Measurements from ENCODE around the gene SENP5. TPM values are rescaled to one million over a fixed set of nuclear protein-coding genes. Genes with fewer than 3 reads are reported as not detected.

The SENP5 gene
- total RNA-seq, 1 experiment from 2014 or later: 30.4 TPM

GRCh38 chr3:196936288-196936687 is 68.6 kb downstream of the SENP5 start:
- Histone ChIP-seq H2BK12ac (ENCODE audit: insufficient read length, low read depth, low read length) (no peak overlapping the region), H4K8ac (replicated peaks; ENCODE audit: insufficient read length, low read depth, low read length) (no peak overlapping the region), H3K79me2 (ENCODE audit: insufficient read depth, low read length) (peaks cover 8% of the 10 kb centered on the region; the same call in 1 of the 2 replicates), H3K4ac (ENCODE audit: low read depth, low read length) (no peak overlapping the region), H3K18ac (ENCODE audit: insufficient read length, low read depth, low read length) (no peak overlapping the region), H3K14ac (ENCODE audit: insufficient read depth, low read length) (no peak overlapping the region), H4K20me1 (ENCODE audit: control insufficient read depth, insufficient read depth, insufficient read length) (no peaks in the 10 kb centered on the region), H3T11ph (ENCODE audit: low read length) (no peak overlapping the region), H2AK5ac (ENCODE audit: insufficient read length, low read length) (no peak overlapping the region), H2BK5ac (ENCODE audit: insufficient read length, low read length) (no peak overlapping the region), H3K27ac (ENCODE audit: insufficient read length, low read depth, low read length) (no peak overlapping the region), H3K79me1 (ENCODE audit: insufficient read depth, low read depth, low read length, poor library complexity, severe bottlenecking) (peaks cover 3% of the 10 kb centered on the region), H3K9me3 (ENCODE audit: control insufficient read depth, low read depth, low read length) (no peaks in the 10 kb centered on the region), H2BK120ac (ENCODE audit: low read depth, low read length, poor library complexity, severe bottlenecking) (no peak overlapping the region), H4K91ac (ENCODE audit: insufficient read length, low read depth, low read length) (no peak overlapping the region), H3K4me1 (ENCODE audit: insufficient read depth, low read length) (no peaks in the 10 kb centered on the region), H2BK15ac (ENCODE audit: low read depth, low read length) (no peak overlapping the region), H3K4me2 (ENCODE audit: insufficient read depth, insufficient read length, low read length) (no peak overlapping the region), H3K27me3 (ENCODE audit: insufficient read depth, low read length) (no peaks in the 10 kb centered on the region), H4K5ac (ENCODE audit: insufficient read length, low read depth, low read length) (no peak overlapping the region), H2BK20ac (ENCODE audit: low read depth, low read length, poor library complexity, severe bottlenecking) (no peak overlapping the region), H2AFZ (ENCODE audit: low read length) (no peak overlapping the region), H3K9ac (ENCODE audit: extremely low read depth, insufficient read length, low read length) (no peak overlapping the region), H3K23ac (ENCODE audit: insufficient read length, low read depth, low read length) (no peak overlapping the region), H3K23me2 (ENCODE audit: insufficient read length, low read depth, low read length, poor library complexity, severe bottlenecking) (peaks cover 2% of the 10 kb centered on the region), H3K56ac (ENCODE audit: insufficient read length, low read depth, low read length) (no peak overlapping the region)
- Mint-ChIP-seq H3K4me1 (peaks cover 2 to 9% of the 10 kb centered on the region in 2 experiments), H3K4me3 (no peak overlapping the region), H3K36me3 (ENCODE audit: insufficient read depth in 1 of 3, low read depth in 3 of 3) (peaks cover 48 to 88% (median 73%) of the 10 kb centered on the region in 3 experiments; a peak in 6 of 7 replicates), H3K9me3 (no peaks in the 10 kb centered on the region; a peak in 1 of 5 replicates), H3K27me3 (ENCODE audit: low read depth) (no peaks in the 10 kb centered on the region), H3K27ac (no peak overlapping the region)
- TF ChIP-seq CTCF (conservative IDR thresholded peaks at IDR 0.05): no peak
- no CpG with 5 or more reads among the region's 3 CpGs for WGBS (ENCODE audit: extremely low coverage, insufficient read length, low lambda C conversion rate)
- DNase-seq: no peak

Data from H9 (cell line).